ENCODE measurements around the gene SEPTIN10. TPM values are rescaled to one million over a fixed set of nuclear protein-coding genes. Genes with fewer than 3 reads are reported as not detected.

SEPTIN10 gene
- total RNA-seq, 1 experiment from 2014 or later, result 92.5 TPM

DNA sequence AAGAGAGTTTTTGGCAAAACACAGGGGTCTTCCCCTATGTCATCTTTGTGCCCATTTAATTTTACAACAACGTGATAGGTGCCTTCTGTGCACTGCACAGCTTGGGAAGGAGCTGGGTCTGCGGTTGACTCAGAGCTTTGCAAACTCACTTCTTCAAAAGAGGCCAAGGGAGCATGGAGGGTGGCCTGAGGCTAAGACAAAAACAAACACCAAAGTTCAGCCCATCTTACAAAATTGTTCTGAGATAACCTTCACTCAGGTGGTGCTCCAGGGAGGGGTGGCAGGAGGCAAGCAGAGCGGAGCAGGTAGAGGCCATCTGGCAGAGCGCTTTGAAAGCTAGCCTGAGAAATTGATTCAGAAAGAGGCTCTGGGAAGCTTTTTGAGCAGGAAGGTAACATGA, 10.2 kb upstream of the SEPTIN10 start:
- no peak overlapping the region for H3K4ac ChIP-seq (ENCODE audit: low read depth, low read length)
- H3K27me3 Mint-ChIP-seq (ENCODE audit: low read depth), result no peaks in the 10 kb centered on the region; the same call in 1 of the 2 replicates
- H4K20me1 ChIP-seq (ENCODE audit: control insufficient read depth, insufficient read depth, insufficient read length), result no peaks in the 10 kb centered on the region
- H3K36me3 Mint-ChIP-seq (ENCODE audit: insufficient read depth in 1 of 3, low read depth in 3 of 3), result no peaks in the 10 kb centered on the region
- no peak overlapping the region for H2AFZ ChIP-seq (ENCODE audit: low read length)
- H3T11ph ChIP-seq (ENCODE audit: low read length), result no peak overlapping the region
- no peak overlapping the region for H3K27ac Mint-ChIP-seq
- no peak overlapping the region for H3K18ac ChIP-seq (ENCODE audit: insufficient read length, low read depth, low read length)
- H2BK20ac ChIP-seq (ENCODE audit: low read depth, low read length, poor library complexity, severe bottlenecking), result no peak overlapping the region
- no peaks in the 10 kb centered on the region for H3K27me3 ChIP-seq (ENCODE audit: insufficient read depth, low read length)
- no peak overlapping the region for H3K27ac ChIP-seq (ENCODE audit: insufficient read length, low read depth, low read length)
- H3K9me3 Mint-ChIP-seq, result no peaks in the 10 kb centered on the region
- no peak overlapping the region for H4K91ac ChIP-seq (ENCODE audit: insufficient read length, low read depth, low read length)
- TF ChIP-seq, protein P1, sequence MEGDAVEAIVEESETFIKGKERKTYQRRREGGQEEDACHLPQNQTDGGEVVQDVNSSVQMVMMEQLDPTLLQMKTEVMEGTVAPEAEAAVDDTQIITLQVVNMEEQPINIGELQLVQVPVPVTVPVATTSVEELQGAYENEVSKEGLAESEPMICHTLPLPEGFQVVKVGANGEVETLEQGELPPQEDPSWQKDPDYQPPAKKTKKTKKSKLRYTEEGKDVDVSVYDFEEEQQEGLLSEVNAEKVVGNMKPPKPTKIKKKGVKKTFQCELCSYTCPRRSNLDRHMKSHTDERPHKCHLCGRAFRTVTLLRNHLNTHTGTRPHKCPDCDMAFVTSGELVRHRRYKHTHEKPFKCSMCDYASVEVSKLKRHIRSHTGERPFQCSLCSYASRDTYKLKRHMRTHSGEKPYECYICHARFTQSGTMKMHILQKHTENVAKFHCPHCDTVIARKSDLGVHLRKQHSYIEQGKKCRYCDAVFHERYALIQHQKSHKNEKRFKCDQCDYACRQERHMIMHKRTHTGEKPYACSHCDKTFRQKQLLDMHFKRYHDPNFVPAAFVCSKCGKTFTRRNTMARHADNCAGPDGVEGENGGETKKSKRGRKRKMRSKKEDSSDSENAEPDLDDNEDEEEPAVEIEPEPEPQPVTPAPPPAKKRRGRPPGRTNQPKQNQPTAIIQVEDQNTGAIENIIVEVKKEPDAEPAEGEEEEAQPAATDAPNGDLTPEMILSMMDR (conservative IDR thresholded peaks at IDR 0.05), result no peak
- no peaks in the 10 kb centered on the region for H3K9me3 ChIP-seq (ENCODE audit: control insufficient read depth, low read depth, low read length)
- no peak overlapping the region for H3K4me3 Mint-ChIP-seq
- H3K56ac ChIP-seq (ENCODE audit: insufficient read length, low read depth, low read length), result no peak overlapping the region
- H4K5ac ChIP-seq (ENCODE audit: insufficient read length, low read depth, low read length), result no peak overlapping the region
- no peak overlapping the region for H3K4me2 ChIP-seq (ENCODE audit: insufficient read depth, insufficient read length, low read length)
- no CpG with 5 or more reads among the region's 4 CpGs for WGBS (ENCODE audit: extremely low coverage, insufficient read length, low lambda C conversion rate)
- H3K23ac ChIP-seq (ENCODE audit: insufficient read length, low read depth, low read length), result no peak overlapping the region
- DNase-seq, result no peak
- no peak overlapping the region for H2BK120ac ChIP-seq (ENCODE audit: low read depth, low read length, poor library complexity, severe bottlenecking)
- no peak overlapping the region for H2BK12ac ChIP-seq (ENCODE audit: insufficient read length, low read depth, low read length)
- H2BK5ac ChIP-seq (ENCODE audit: insufficient read length, low read length), result no peak overlapping the region
- H3K4me1 Mint-ChIP-seq, result no peaks in the 10 kb centered on the region
- H3K79me1 ChIP-seq (ENCODE audit: insufficient read depth, low read depth, low read length, poor library complexity, severe bottlenecking), result no peaks in the 10 kb centered on the region
- H2BK15ac ChIP-seq (ENCODE audit: low read depth, low read length), result no peak overlapping the region
- no peak overlapping the region for H3K14ac ChIP-seq (ENCODE audit: insufficient read depth, low read length)
- no peaks in the 10 kb centered on the region for H3K79me2 ChIP-seq (ENCODE audit: insufficient read depth, low read length)
- no peak overlapping the region for H2AK5ac ChIP-seq (ENCODE audit: insufficient read length, low read length)
- no peak overlapping the region for H3K9ac ChIP-seq (ENCODE audit: extremely low read depth, insufficient read length, low read length)
- H3K4me1 ChIP-seq (ENCODE audit: insufficient read depth, low read length), result no peaks in the 10 kb centered on the region
- no peak overlapping the region for H4K8ac ChIP-seq (replicated peaks; ENCODE audit: insufficient read length, low read depth, low read length)
- no peaks in the 10 kb centered on the region for H3K23me2 ChIP-seq (ENCODE audit: insufficient read length, low read depth, low read length, poor library complexity, severe bottlenecking)
